H9 (cell line): ENCODE results near the gene SMAD3. TPM values are rescaled to one million over a fixed set of nuclear protein-coding genes. Genes with fewer than 3 reads are reported as not detected.

ENCODE experiments used
- DNase-seq: peaks from one replicate; pipeline ENCODE4 v3.0.0-alpha.2; 2017
- H2AFZ ChIP-seq: one replicate; pipeline ENCODE4 v1.6.1; 2013; ENCODE audit warnings: mild to moderate bottlenecking, low read length, control low read depth, moderate library complexity
- H2AK5ac ChIP-seq: 2 replicates; pipeline ENCODE4 v1.6.1; 2013; ENCODE audit warnings: low read length, control low read depth, mixed read lengths; ENCODE audit not compliant: insufficient read length
- H2BK120ac ChIP-seq: one replicate; pipeline ENCODE4 v1.6.1; 2013; ENCODE audit warnings: low read depth, mild to moderate bottlenecking, low read length, control low read depth, inconsistent platforms; ENCODE audit not compliant: poor library complexity, severe bottlenecking
- H2BK12ac ChIP-seq: 2 replicates; pipeline ENCODE4 v1.6.1; 2013; ENCODE audit warnings: low read length, control low read depth, mixed read lengths, low read depth; ENCODE audit not compliant: insufficient read length
- H2BK15ac ChIP-seq: 2 replicates; pipeline ENCODE4 v1.6.1; 2013; ENCODE audit warnings: low read depth, low read length, control low read depth
- H2BK20ac ChIP-seq: one replicate; pipeline ENCODE4 v1.6.1; 2013; ENCODE audit warnings: low read depth, mild to moderate bottlenecking, low read length, control low read depth, inconsistent platforms; ENCODE audit not compliant: poor library complexity, severe bottlenecking
- H2BK5ac ChIP-seq: 2 replicates; pipeline ENCODE4 v1.6.1; 2013; ENCODE audit warnings: low read length, control low read depth, mixed read lengths; ENCODE audit not compliant: insufficient read length
- H3K14ac ChIP-seq: 2 replicates; pipeline ENCODE4 v1.6.1; 2013; ENCODE audit warnings: low read length, control low read depth; ENCODE audit not compliant: insufficient read depth
- H3K18ac ChIP-seq: 2 replicates; pipeline ENCODE4 v1.6.1; 2013; ENCODE audit warnings: low read depth, mild to moderate bottlenecking, mixed read lengths, low read length, control low read depth; ENCODE audit not compliant: insufficient read length
- H3K23ac ChIP-seq: 2 replicates; pipeline ENCODE4 v1.6.1; 2013; ENCODE audit warnings: low read length, control low read depth, mixed read lengths, low read depth; ENCODE audit not compliant: insufficient read length
- H3K23me2 ChIP-seq: 2 replicates; pipeline ENCODE4 v1.6.1; 2013; ENCODE audit warnings: low read depth, mild to moderate bottlenecking, mixed read lengths, low read length, control low read depth; ENCODE audit not compliant: insufficient read length, poor library complexity, severe bottlenecking
- H3K27ac ChIP-seq: 2 replicates; pipeline ENCODE4 v1.5.1; 2013; ENCODE audit warnings: low read length, control low read depth, mixed read lengths, low read depth; ENCODE audit not compliant: insufficient read length
- H3K27me3 ChIP-seq: 2 replicates; pipeline ENCODE4 v1.6.1; 2013; ENCODE audit warnings: low read length, control low read depth, inconsistent platforms; ENCODE audit not compliant: insufficient read depth
- H3K4ac ChIP-seq: 2 replicates; pipeline ENCODE4 v1.6.1; 2013; ENCODE audit warnings: low read depth, mild to moderate bottlenecking, control low read depth, inconsistent platforms, low read length, moderate library complexity
- H3K4me1 ChIP-seq: 2 replicates; pipeline ENCODE4 v1.6.1; 2013; ENCODE audit warnings: low read length, control low read depth, inconsistent platforms; ENCODE audit not compliant: insufficient read depth
- H3K4me2 ChIP-seq: 2 replicates; pipeline ENCODE4 v1.6.1; 2013; ENCODE audit warnings: low read length, control low read depth, mixed read lengths; ENCODE audit not compliant: insufficient read length, insufficient read depth
- H3K56ac ChIP-seq: 2 replicates; pipeline ENCODE4 v1.6.1; 2013; ENCODE audit warnings: low read depth, mild to moderate bottlenecking, mixed read lengths, low read length, control low read depth; ENCODE audit not compliant: insufficient read length
- H3K79me1 ChIP-seq: 2 replicates; pipeline ENCODE4 v1.6.1; 2013; ENCODE audit warnings: low read depth, mild to moderate bottlenecking, moderate library complexity, low read length, control low read depth, inconsistent platforms; ENCODE audit not compliant: insufficient read depth, poor library complexity, severe bottlenecking
- H3K79me2 ChIP-seq: 2 replicates; pipeline ENCODE4 v1.6.1; 2013; ENCODE audit warnings: low read length, control low read depth, inconsistent platforms; ENCODE audit not compliant: insufficient read depth
- H3K9ac ChIP-seq: 2 replicates; pipeline ENCODE4 v1.6.1; 2013; ENCODE audit warnings: low read length, control low read depth, mixed read lengths; ENCODE audit not compliant: insufficient read length; ENCODE audit errors: extremely low read depth
- H3K9me3 ChIP-seq: one replicate; pipeline ENCODE4 v1.6.1; 2013; ENCODE audit warnings: low read depth, low read length, inconsistent platforms; ENCODE audit not compliant: control insufficient read depth
- H3T11ph ChIP-seq: one replicate; pipeline ENCODE4 v1.6.1; 2013; ENCODE audit warnings: mild to moderate bottlenecking, low read length, control low read depth, inconsistent platforms
- H4K20me1 ChIP-seq: one replicate; pipeline ENCODE4 v1.6.1; 2013; ENCODE audit not compliant: control insufficient read depth, insufficient read length, insufficient read depth
- H4K5ac ChIP-seq: 2 replicates; pipeline ENCODE4 v1.6.1; 2013; ENCODE audit warnings: low read depth, mild to moderate bottlenecking, mixed read lengths, low read length, control low read depth; ENCODE audit not compliant: insufficient read length
- H4K8ac ChIP-seq: replicated peaks from 2 replicates; pipeline ENCODE4 v1.6.1; 2013; ENCODE audit warnings: low read length, control low read depth, mixed read lengths, low read depth; ENCODE audit not compliant: insufficient read length
- H4K91ac ChIP-seq: 2 replicates; pipeline ENCODE4 v1.6.1; 2013; ENCODE audit warnings: low read depth, mild to moderate bottlenecking, moderate library complexity, mixed read lengths, low read length, control low read depth; ENCODE audit not compliant: insufficient read length
- H3K27ac Mint-ChIP-seq, 3 experiments: 2 replicates in 2 of 3; 3 replicates in 1 of 3; pipeline ENCODE4 v1.8.0; 2020 to 2021; ENCODE audit warnings: mixed read lengths in 3 of 3, mild to moderate bottlenecking in 1 of 3, moderate library complexity in 1 of 3
- H3K27me3 Mint-ChIP-seq: 2 replicates; pipeline ENCODE4 v1.8.0; 2021; ENCODE audit warnings: low read depth, mild to moderate bottlenecking, moderate library complexity, mixed read lengths
- H3K36me3 Mint-ChIP-seq, 3 experiments: 2 replicates in 2 of 3; 3 replicates in 1 of 3; pipeline ENCODE4 v1.8.0; 2020 to 2021; ENCODE audit warnings: low read depth in 3 of 3, mixed read lengths in 3 of 3; ENCODE audit not compliant: insufficient read depth in 1 of 3
- H3K4me1 Mint-ChIP-seq, 2 experiments: 2 replicates each; pipeline ENCODE4 v1.8.0; 2020; ENCODE audit warnings: mixed read lengths in 2 of 2
- H3K4me3 Mint-ChIP-seq, 2 experiments: 2 replicates in 1 of 2; 3 replicates in 1 of 2; pipeline ENCODE4 v1.8.0; 2020 to 2021; ENCODE audit warnings: mild to moderate bottlenecking in 2 of 2, mixed read lengths in 2 of 2, moderate library complexity in 1 of 2
- H3K9me3 Mint-ChIP-seq, 2 experiments: 2 replicates in 1 of 2; 3 replicates in 1 of 2; pipeline ENCODE4 v1.8.0; 2020; ENCODE audit warnings: mild to moderate bottlenecking in 2 of 2, mixed read lengths in 2 of 2, moderate library complexity in 1 of 2
- WGBS: extraction: QIAGEN DNeasy Blood & Tissue Kit; methylation state at CpG from one replicate; pipeline ENCODE4 v1.1.7; 2013; ENCODE audit warnings: missing lambda C conversion rate, low lambda C conversion rate, mixed read lengths; ENCODE audit not compliant: insufficient read length; ENCODE audit errors: extremely low coverage; 5-methylcytosine and 5-hydroxymethylcytosine counted together
- total RNA-seq: library from RNA; stranded (reverse); gene quantifications from 2 replicates; pipeline ENCODE4 v1.2.1, GENCODE V29; 2021
- TF ChIP-seq, protein P1 (sequence below): fragments of 200-600 bp; sonication (generic); conservative IDR thresholded peaks from 3 replicates; pipeline ENCODE4 v1.8.0; 2021; ENCODE audit warnings: antibody characterized with exemption, mild to moderate bottlenecking

SMAD3 gene
- total RNA-seq, 1 experiment from 2014 or later: 26.7 TPM

DNA sequence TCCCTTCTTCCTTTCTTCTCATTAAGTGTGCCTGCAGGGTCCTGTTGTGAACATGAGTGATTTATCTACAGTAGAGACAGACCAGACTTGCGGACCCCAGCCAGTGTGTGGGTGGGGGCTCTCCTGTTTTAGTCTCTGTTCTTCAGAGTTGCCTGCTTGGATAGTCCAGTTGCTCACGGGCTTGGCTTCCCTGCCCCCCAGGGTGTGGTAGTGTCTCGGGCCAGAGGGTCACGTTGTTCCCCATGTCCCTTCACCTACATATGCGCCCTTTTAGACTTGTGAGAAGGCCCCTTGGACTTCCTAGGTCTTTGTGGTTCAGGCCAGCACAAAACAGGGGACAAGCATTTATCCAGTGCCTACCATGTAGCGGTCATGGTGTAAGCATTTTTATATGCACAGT lies 103.3 kb downstream of the SMAD3 start:
- H3K14ac ChIP-seq: no peak overlapping the region
- no peak overlapping the region for H3K4ac ChIP-seq
- no peaks in the 10 kb centered on the region for H3K79me1 ChIP-seq
- no peak overlapping the region for H2AFZ ChIP-seq
- H3K56ac ChIP-seq: no peak overlapping the region
- H3K4me1 ChIP-seq: peaks cover 10% of the 10 kb centered on the region; the same call in 1 of the 2 replicates
- Mint-ChIP-seq H3K36me3 (peaks cover 10 to 53% (median 21%) of the 10 kb centered on the region in 3 experiments), H3K4me1 (peaks cover 46 to 51% of the 10 kb centered on the region in 2 experiments), H3K9me3 (no peaks in the 10 kb centered on the region; a peak in 1 of 5 replicates), H3K27ac (no peak overlapping the region), H3K4me3 (no peak overlapping the region), H3K27me3 (no peaks in the 10 kb centered on the region; the same call in 1 of the 2 replicates)
- H3K23me2 ChIP-seq: no peaks in the 10 kb centered on the region
- no peak overlapping the region for H2BK20ac ChIP-seq
- H3T11ph ChIP-seq: no peak overlapping the region
- no peak overlapping the region for H3K9ac ChIP-seq
- H3K18ac ChIP-seq: no peak overlapping the region
- H3K27ac ChIP-seq: no peak overlapping the region
- H3K79me2 ChIP-seq: no peaks in the 10 kb centered on the region
- H3K4me2 ChIP-seq: no peak overlapping the region
- no peak overlapping the region for H4K5ac ChIP-seq
- no peak overlapping the region for H2AK5ac ChIP-seq
- no peak for DNase-seq
- no peak overlapping the region for H4K91ac ChIP-seq
- H2BK15ac ChIP-seq: no peak overlapping the region
- no peak overlapping the region for H3K23ac ChIP-seq
- TF ChIP-seq, protein P1, sequence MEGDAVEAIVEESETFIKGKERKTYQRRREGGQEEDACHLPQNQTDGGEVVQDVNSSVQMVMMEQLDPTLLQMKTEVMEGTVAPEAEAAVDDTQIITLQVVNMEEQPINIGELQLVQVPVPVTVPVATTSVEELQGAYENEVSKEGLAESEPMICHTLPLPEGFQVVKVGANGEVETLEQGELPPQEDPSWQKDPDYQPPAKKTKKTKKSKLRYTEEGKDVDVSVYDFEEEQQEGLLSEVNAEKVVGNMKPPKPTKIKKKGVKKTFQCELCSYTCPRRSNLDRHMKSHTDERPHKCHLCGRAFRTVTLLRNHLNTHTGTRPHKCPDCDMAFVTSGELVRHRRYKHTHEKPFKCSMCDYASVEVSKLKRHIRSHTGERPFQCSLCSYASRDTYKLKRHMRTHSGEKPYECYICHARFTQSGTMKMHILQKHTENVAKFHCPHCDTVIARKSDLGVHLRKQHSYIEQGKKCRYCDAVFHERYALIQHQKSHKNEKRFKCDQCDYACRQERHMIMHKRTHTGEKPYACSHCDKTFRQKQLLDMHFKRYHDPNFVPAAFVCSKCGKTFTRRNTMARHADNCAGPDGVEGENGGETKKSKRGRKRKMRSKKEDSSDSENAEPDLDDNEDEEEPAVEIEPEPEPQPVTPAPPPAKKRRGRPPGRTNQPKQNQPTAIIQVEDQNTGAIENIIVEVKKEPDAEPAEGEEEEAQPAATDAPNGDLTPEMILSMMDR: no peak
- no peak overlapping the region for H2BK12ac ChIP-seq
- H4K8ac ChIP-seq: no peak overlapping the region
- no peaks in the 10 kb centered on the region for H3K9me3 ChIP-seq
- no peak overlapping the region for H2BK5ac ChIP-seq
- H3K27me3 ChIP-seq: no peaks in the 10 kb centered on the region
- H4K20me1 ChIP-seq: no peaks in the 10 kb centered on the region
- WGBS: no CpG with 5 or more reads among the region's 6 CpGs
- H2BK120ac ChIP-seq: no peak overlapping the region
